ACC112 (cell line): ENCODE measurements around the gene ABL2.
"Not testable (repeated sequence)": the region's sequence is repeated elsewhere in the genome, so short reads cannot be mapped to it uniquely, and the experiment has no call there.

Experiments
- H2AFZ ChIP-seq: fragments of 200-600 bp; sonication (generic); one replicate; pipeline ENCODE4 v1.6.0; 2017; ENCODE audit warnings: antibody characterized with exemption, low read length; ENCODE audit not compliant: unreplicated experiment
- H3K27ac ChIP-seq: fragments of 200-600 bp; sonication (generic); 2 replicates; pipeline ENCODE4 v1.5.1; 2014; ENCODE audit warnings: low read depth, mild to moderate bottlenecking, antibody characterized with exemption, low read length, moderate library complexity
- H3K27me3 ChIP-seq: fragments of 200-600 bp; sonication (generic); 2 replicates; pipeline ENCODE4 v1.6.1; 2014; ENCODE audit warnings: mild to moderate bottlenecking, antibody characterized with exemption, low read length, moderate library complexity, mixed read lengths; ENCODE audit not compliant: insufficient read depth
- H3K36me3 ChIP-seq: fragments of 200-600 bp; sonication (generic); 2 replicates; pipeline ENCODE4 v1.6.1; 2016; ENCODE audit warnings: mild to moderate bottlenecking, antibody characterized with exemption, low read length, moderate library complexity, mixed read lengths; ENCODE audit not compliant: insufficient read depth
- H3K4me1 ChIP-seq: fragments of 200-600 bp; sonication (generic); one replicate; pipeline ENCODE4 v1.6.1; 2016; ENCODE audit warnings: low read length, mixed read lengths; ENCODE audit not compliant: insufficient read depth, unreplicated experiment, control insufficient read depth
- H3K4me3 ChIP-seq: fragments of 200-600 bp; sonication (generic); 2 replicates; pipeline ENCODE4 v1.5.1; 2014; ENCODE audit warnings: mild to moderate bottlenecking, low read depth, low read length
- H3K79me2 ChIP-seq: fragments of 200-600 bp; sonication (generic); one replicate; pipeline ENCODE4 v1.6.0; 2016; ENCODE audit warnings: low read length; ENCODE audit not compliant: control insufficient read depth, unreplicated experiment, insufficient read depth

The ABL2 gene

DNA sequence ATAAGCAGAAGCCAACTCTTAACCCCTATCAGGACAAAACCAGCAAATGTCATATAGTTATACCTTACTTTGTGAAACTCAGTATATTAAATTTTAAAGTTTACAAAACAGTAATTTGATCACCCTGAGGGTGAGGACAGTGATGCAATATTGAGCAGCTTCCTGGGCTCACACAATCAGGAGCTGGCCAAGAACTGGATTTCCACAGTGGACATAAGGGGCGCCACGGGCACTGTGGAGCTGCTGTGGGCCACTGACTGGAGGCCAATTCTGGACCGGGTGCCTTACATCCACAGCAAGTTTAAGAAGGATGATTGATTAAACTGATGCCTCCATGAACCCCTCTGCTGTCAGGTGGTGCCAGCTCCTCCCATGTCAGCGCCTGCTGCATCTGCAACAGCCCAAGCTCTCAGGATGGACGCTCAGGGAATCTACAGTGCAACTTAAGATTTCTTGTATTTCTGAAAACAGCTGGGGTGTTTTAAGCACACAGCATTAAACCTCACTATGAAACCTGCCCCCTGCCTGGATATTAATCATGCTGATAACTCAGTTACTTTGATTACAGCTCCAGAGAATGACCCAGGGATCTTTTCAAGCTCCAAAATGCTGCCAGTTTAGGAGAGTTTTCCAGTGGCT is 91.7 kb downstream of the ABL2 start:
- no peak overlapping the region for H3K27ac ChIP-seq
- H2AFZ ChIP-seq, result no peak overlapping the region
- peaks cover 32% of the 10 kb centered on the region for H3K4me1 ChIP-seq
- 0 out of 2 replicates have a peak, but pooled peaks cover 3% of the 10 kb centered on the region for H3K36me3 ChIP-seq
- peaks cover 82% of the 10 kb centered on the region for H3K79me2 ChIP-seq
- peak overlapping the region; percentile 40 for H3K4me3 ChIP-seq
- H3K27me3 ChIP-seq, result no peaks in the 10 kb centered on the region

DNA sequence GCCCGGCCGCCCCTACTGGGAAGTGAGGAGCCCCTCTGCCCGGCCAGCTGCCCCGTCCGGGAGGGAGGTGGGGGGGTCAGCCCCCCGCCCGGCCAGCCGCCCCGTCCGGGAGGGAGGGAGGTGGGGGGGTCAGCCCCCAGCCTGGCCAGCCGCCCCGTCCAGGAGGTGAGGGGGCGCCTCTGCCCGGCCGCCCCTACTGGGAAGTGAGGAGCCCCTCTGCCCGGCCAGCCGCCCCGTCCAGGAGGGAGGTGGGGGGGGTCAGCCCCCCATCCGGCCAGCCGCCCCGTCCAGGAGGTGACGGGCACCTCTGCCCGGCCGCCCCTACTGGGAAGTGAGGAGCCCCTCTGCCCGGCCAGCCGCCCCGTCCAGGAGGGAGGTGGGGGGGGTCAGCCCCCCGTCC is 93.8 kb downstream of the ABL2 start:
- not testable (repeated sequence) for H2AFZ ChIP-seq, H3K36me3 ChIP-seq, H3K27me3 ChIP-seq, H3K27ac ChIP-seq, H3K4me3 ChIP-seq
- Histone ChIP-seq H3K79me2 (peaks cover 79% of the 10 kb centered on the region), H3K4me1 (peaks cover 31% of the 10 kb centered on the region)

DNA sequence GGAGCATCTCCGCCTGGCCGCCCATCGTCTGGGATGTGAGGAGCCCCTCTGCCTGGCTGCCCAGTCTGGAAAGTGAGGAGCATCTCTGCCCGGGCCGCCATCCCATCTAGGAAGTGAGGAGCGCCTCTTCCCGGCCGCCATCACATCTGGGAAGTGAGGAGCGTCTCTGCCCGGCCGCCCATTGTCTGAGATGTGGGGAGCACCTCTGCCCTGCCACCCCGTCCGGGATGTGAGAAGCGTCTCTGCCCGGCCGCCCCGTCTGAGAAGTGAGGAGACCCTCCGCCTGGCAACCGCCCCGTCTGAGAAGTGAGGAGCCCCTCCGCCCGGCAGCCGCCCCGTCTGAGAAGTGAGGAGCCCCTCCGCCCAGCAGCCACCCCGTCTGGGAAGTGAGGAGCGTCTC is 94.3 kb downstream of the ABL2 start:
- H3K27ac ChIP-seq, H2AFZ ChIP-seq: not testable (repeated sequence)
- peaks cover 78% of the 10 kb centered on the region for H3K79me2 ChIP-seq

DNA sequence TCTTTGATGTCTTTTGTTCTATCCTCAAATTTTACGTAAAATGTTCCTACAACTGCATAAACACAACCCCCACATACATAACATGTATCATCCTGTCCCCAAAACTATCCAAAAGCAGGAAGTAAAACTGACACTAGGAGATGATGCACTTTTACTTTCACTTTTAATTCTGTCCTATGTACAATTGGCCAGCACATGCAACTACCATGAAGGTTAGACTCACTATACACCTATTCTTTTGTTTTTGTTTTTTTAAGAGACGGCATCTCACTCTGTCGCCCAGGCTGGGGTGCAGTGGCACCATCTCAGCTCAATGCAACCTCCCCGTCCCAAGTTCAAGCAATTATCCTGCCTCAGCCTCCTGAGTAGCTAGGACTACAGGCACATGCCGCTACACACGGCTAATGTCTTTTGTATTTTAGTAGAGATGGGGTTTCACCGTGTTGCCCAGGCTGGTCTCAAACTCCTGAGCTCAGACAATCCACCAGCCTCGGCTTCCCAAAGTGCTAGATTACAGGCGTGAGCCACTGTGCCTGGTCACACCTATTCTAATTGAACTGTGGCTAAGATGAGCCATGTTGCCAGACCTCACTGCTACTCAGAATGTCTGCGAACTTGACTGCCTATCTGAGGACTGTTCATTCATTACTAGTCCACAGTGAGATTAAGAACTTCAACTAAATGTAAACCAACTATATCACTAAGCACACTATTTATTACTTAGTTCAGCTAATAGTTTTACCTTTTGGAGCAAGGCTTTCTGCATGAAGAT is 99.6 kb downstream of the ABL2 start:
- Histone ChIP-seq H2AFZ (no peak overlapping the region), H3K4me1 (peaks cover 53% of the 10 kb centered on the region), H3K79me2 (peaks cover 80% of the 10 kb centered on the region), H3K27me3 (no peaks in the 10 kb centered on the region), H3K27ac (peak overlapping the region; percentile 80), H3K36me3 (peaks cover 21% of the 10 kb centered on the region), H3K4me3 (peak overlapping the region; percentile 51)

More for the DNA sequence above, 94.3 kb downstream of the ABL2 start:
- H3K36me3 ChIP-seq, H3K27me3 ChIP-seq, H3K4me3 ChIP-seq: not testable (repeated sequence)
- peaks cover 30% of the 10 kb centered on the region for H3K4me1 ChIP-seq

DNA sequence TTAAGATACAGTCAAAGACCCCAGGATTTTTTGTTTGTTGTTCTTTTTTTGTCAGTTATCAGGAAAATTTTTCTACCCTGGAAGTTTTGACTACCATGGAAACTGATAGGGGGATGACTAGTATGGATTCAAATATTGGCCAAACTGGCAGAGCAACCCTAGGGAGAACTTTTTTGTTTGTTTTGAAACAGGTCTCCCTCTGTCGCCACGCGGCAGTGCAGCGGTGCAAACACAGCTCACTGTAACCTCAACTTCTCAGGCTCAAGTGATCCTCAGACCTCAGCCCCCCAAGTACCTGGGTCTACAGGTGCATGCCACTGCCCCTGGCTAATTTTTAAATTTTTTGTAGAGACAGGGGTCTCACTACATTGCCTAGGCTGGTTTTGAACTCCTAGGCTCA is 101.0 kb downstream of the ABL2 start:
- Histone ChIP-seq H3K27me3 (no peaks in the 10 kb centered on the region), H2AFZ (no peak overlapping the region), H3K27ac (peak overlapping the region; percentile 80), H3K36me3 (peaks cover 21% of the 10 kb centered on the region), H3K4me3 (peak overlapping the region; percentile 24; the same call in 1 of the 2 replicates), H3K79me2 (peaks cover 77% of the 10 kb centered on the region), H3K4me1 (peaks cover 62% of the 10 kb centered on the region)

DNA sequence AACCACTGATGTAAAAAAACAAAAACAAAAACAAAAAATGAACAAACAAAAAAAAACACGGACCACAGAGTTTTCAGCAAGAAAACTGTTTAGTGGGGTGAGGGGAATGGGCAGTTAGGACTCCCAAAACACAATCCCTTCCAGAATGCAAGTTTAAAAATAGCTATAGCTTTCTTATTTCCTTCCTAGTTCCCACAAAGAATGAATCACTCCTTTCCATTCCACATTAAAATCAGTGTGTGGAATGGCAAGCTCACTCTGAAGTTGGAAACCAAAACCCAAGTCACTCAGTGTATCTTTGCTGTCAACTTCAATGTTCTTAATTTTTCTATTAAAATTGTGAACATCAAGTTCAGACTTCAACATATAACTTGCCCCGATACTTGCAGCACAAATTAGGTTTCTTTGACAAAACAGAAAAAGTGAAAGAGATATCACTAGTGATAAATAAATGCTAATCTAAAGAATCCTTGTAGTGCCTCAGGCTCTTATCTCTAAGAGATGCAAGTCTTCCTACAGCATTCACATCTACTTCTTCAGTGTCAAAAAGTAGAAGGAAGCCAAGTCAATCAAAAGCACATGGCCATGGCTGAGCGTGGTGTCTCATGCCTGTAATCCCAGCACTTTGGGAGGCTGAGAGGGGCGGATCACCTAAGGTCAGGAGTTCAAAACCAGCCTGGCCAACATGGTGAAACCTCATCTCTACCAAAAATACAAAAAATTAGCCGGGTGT is 102.1 kb downstream of the ABL2 start:
- Histone ChIP-seq H3K27ac (peak overlapping the region; percentile 80), H3K27me3 (no peaks in the 10 kb centered on the region), H3K4me1 (peaks cover 62% of the 10 kb centered on the region), H2AFZ (no peak overlapping the region), H3K79me2 (peaks cover 75% of the 10 kb centered on the region), H3K4me3 (peak overlapping the region; percentile 20; the same call in 1 of the 2 replicates), H3K36me3 (peaks cover 25% of the 10 kb centered on the region)

DNA sequence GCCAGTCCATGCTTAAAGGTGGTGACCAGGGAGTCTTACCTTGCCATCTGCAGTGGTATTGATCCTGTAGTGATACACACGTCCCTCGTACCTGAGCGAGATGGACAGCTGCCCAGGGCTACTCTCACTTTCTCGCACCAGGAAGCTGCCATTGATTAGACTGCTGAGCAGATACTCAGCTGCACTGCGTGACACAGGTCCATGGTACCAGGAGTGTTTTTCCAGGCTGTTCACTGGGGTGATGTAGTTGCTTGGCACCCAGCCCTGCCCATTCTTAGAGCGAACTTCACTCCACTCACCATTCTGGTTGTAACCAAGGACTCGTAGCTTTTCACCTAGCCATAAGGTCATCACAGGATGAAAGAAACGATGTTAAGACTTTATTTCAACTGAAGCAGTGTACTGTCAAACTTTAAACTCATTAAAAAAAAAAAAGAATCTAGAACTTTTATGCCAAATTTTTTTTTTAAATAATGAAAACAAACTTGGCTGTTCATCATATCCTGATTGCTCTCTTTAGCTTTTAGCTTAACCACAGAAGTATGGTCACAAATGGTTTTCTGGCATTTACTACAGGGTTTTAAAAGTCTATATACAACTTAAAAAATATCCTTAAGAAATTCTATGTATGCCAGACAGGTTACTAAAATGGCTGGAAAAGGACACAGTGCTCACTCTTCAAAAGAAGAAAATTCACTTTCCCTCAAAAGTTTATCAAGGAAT is 103.0 kb downstream of the ABL2 start:
- Histone ChIP-seq H3K27ac (peak overlapping the region; percentile 80), H2AFZ (no peak overlapping the region)

DNA sequence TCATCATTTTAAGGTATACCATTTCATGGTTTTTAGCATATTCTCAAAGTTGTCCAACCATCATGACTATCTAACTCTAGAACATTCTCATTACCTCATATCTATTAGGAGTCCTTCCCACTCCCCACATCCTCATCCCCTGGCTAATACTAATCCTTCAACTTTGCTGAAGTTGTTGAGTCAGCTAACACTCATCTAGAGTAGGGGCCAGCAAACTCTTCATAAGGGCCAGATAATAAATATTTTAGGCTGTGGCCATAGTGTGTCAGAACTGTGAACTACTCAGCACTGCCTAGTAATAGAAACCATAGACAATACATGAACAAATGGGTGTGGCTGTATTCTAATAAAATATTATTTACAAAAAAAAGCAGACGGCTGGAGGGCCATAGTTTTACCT is 104.6 kb downstream of the ABL2 start:
- Histone ChIP-seq H3K36me3 (peaks cover 32% of the 10 kb centered on the region), H3K4me3 (no peak overlapping the region), H3K79me2 (peaks cover 65% of the 10 kb centered on the region), H3K27ac (peak overlapping the region; percentile 71), H3K27me3 (no peaks in the 10 kb centered on the region), H3K4me1 (peaks cover 55% of the 10 kb centered on the region), H2AFZ (no peak overlapping the region)

More for the DNA sequence above, 103.0 kb downstream of the ABL2 start:
- peaks cover 27% of the 10 kb centered on the region for H3K36me3 ChIP-seq
- no peaks in the 10 kb centered on the region for H3K27me3 ChIP-seq
- peaks cover 68% of the 10 kb centered on the region for H3K79me2 ChIP-seq
- H3K4me3 ChIP-seq, result peak overlapping the region; percentile 20; the same call in 1 of the 2 replicates
- H3K4me1 ChIP-seq, result peaks cover 62% of the 10 kb centered on the region

DNA sequence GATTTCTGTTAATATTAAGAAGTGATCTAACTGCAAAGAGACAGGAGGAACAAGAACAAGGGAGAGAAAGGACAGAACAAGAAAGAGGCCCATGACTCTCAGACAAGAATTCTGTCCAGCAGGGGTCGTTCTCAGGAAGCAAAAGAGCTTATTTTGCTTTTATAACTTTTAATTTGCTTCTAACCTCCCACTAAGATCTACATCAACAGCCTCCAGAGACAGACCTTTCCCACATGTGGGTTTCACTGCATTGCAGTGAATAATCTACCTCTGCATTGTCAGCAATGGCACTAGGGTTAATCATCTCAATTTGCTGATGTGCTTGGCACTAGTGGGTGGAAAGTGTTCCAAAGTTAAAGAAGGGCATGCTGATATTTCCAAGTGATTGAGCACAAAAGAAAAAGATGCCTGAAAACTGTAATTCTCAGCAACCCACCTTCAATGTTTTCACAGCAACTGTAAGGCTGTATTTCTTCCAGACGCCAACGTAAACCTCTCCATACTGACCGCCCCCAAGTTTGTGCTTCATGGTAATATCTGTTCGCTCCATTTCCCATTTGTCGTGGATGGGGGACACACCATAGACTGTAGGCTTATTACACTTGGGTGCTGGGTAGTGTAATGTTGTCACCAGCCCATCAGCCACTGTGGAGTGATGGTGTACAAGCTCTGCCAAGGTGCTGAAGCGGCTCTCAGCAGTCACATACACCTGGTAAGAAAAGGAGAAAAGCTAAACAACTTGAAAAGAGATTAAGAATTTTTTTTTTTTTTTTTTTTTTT is 108.1 kb downstream of the ABL2 start:
- peaks cover 52% of the 10 kb centered on the region for H3K79me2 ChIP-seq
- no peaks in the 10 kb centered on the region for H3K27me3 ChIP-seq
- H3K4me3 ChIP-seq, result no peak overlapping the region
- no peak overlapping the region for H3K27ac ChIP-seq
- H2AFZ ChIP-seq, result no peak overlapping the region
- peaks cover 23% of the 10 kb centered on the region for H3K4me1 ChIP-seq
- peaks cover 49% of the 10 kb centered on the region for H3K36me3 ChIP-seq
